GM21619 (cell line): Measurements from ENCODE around the gene GSC.

Experiments
- ATAC-seq: cut with Tn5 transposase; IDR thresholded peaks from one replicate; pipeline ENCODE4 v1.9.1; 2021; ENCODE audit not compliant: unreplicated experiment

GSC gene

GRCh38 chr14:94772548-94772947 is 2.6 kb upstream of the GSC start:
- ATAC-seq: no peak

GRCh38 chr14:94771906-94772490 is 2.1 kb upstream of the GSC start:
- ATAC-seq: no peak

DNA sequence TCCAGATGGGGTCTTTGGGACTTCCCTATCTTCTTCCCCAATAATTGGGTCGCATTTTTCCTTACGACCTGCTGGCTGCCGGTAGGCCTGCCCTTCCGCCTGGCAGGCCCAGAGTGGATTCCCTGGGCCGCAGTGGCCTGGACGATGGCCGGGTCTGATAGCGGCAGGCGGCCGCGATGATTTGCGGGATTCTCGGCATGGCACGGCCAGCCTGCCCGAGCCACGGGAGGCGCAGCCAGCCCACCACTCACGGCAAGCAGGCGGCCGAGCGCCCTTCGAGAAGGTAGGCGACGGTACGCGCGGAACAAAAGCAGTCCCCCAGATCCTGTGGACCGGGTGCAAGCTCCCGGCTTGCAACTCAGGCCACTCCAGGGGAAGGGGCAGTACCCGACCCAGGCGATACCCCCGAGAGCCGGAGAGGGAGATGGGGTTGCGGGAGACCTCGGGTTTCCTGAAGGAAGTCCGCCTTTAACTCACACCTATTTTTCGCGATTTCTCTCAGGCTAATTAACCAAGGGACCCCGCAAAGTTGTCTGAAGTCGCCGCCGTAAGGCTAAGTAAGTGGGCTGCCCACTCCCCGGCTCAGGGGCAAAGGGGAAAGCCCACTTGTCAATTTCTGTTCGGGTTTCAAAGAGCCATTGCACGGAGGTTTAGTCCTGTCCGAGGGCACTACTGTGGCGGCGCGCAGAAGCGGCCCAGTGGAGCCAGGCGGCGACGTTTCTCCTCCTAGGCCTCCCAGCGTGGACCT is 1.4 kb upstream of the GSC start:
- no peak for ATAC-seq

- no peak for ATAC-seq
These were observed 873 bp upstream of the GSC start for GRCh38 chr14:94770815-94771157.

GRCh38 chr14:94770251-94770749 is 387 bp upstream of the GSC start:
- ATAC-seq: no peak

DNA sequence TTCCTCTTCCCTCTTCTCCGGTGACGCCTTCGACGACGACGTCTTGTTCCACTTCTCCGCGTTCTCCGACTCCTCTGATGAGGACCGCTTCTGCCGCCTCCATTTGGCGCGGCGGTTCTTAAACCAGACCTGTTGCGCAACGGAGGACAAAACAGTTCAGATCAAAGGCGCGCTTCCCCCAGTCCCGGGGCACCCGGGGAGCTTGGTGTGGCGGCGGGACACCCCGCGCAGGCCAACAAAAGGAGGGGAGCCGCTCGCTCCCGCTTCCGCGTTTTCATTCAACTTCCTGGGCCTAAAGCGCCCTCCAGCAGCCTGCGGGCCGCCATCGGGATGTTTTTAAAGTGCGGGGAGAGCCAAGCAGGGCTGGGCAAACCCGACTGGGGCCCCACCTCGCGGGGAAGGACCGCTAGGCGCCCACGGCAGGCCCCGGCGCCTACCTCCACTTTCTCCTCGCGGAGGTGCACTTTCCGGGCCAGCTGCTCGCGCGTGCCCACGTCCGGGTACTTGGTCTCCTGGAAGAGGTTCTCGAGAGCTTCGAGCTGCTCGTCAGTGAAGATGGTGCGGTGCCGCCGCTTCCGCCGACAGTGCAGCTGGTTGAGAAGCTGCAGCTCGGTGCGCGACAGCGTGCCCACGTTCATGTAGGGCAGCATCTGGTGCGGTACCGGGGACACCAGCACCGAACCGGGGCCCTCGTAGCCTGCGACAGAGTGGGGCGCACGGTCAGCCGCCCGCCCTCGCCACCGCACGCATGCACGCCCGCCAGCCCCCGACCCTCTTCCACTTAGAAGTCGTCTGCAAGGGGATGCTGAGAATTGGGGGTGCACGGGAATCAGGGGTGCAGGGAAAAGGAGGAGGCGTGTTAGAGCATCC is 1.2 kb downstream of the GSC start:
- ATAC-seq: no peak

DNA sequence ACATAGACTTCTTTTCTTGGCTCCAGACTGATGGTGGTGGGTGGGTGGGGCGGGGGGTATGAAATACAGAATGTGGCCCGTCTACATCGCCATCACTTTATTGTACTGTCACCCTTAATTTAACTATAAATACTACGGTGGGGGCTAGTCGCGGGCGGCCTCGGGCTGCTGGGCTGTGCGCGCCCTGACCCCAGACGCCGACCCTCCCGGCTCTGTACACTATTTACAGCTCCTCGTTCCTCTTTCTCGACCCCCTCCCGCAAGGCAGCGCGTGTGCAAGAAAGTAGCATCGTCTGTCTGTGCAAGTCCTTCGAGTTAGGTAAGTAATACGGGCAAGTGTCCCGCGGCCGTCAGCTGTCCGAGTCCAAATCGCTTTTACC is 1.8 kb downstream of the GSC start:
- no peak for ATAC-seq

GRCh38 chr14:94767321-94767878 is 2.5 kb downstream of the GSC start:
- ATAC-seq: no peak

DNA sequence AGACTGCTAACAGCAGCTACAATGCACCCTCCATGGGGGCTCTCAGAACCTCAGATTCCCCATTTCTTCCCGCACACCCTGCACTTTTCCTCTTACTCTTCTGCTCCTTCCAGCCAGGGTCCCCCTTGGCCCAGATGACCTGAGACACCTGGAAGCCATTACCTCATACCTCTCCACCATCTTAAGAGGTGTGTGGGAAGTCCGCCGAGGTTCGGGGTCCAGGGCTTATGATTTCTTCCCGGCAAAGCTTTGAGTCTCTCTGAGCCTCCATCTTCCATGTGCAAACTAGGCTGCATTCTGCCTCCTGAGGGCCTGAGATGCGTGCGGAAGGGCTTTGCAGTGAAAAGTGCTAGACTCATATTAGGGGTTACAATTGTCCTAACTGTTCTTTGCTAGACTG is 5.3 kb downstream of the GSC start:
- no peak for ATAC-seq

GRCh38 chr14:94762431-94762830 is 7.5 kb downstream of the GSC start:
- no peak for ATAC-seq

DNA sequence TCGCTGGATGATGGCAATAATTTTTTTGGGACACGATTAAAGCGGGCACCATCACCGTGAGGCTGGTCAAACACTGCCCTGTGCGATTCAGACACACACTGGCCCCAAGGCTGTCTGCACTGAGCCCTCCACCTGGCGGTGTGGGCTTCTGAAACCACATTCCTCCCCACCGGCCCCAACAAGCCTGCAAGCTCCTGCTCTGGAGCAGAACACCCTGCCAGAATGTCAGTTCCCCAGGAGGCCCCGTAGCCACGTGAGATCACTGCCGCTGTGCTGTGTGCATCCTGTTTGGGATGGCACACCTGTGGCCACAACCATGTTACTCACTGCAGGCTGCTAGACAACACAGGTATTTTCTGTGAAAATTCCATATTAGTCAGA is 7.9 kb downstream of the GSC start:
- no peak for ATAC-seq

DNA sequence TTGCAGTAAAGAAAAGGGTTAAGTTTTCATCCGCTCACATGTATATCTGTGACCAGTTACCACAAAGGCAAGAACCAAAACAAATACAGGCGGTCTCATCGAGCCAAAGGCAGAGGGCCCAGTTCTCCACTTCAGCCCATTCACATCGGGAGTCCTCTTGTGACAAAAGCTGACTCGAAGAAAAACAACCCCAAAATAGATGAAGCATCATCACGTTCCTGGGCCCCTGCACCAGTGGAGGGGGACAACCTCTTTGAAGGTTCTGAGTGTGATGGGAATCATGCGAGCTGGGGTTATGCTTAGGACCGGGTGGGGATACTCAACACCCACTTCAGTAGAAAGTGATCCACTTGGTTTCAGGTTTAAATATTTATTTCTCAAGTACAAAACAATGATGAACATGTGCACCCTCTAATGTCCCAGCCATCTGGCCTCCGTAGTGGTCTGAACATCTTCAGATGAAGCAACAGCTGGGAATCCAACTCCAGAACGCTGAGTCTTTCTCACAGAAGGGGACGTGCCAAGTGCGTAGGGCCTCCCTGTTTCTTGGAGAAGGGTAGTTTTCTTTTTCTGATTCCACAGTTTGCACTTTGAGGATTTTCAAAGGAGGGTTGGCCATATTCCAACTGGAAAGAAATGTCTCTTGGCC is 8.4 kb downstream of the GSC start:
- no peak for ATAC-seq

DNA sequence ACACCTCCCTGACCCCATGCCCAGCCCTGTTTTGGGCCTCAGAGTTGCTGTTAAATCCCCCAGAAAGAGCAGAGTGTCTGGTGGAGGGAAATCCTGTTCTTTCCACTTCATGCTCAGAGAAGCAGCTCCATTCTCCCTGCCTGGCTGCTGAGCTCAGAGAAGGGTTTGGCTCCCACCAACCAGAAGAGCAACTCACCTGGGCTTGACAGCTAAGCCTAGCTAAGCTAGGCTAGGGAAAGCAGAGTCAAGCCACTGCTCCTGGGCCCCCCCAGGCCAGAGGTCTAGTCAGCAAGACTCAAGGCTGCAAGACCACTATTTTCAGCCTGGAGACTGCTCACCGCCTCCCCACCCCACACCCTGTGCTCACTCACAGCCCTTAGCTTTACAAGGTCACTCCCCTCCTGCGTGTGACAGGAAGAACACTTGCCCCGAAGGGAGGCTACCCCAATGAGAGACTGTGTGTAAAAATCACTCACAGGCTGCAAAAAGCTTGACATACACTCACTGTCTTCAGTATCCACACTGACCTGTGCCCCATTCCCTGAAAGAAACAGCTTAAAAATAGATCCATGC is 13.5 kb downstream of the GSC start:
- ATAC-seq: no peak

DNA sequence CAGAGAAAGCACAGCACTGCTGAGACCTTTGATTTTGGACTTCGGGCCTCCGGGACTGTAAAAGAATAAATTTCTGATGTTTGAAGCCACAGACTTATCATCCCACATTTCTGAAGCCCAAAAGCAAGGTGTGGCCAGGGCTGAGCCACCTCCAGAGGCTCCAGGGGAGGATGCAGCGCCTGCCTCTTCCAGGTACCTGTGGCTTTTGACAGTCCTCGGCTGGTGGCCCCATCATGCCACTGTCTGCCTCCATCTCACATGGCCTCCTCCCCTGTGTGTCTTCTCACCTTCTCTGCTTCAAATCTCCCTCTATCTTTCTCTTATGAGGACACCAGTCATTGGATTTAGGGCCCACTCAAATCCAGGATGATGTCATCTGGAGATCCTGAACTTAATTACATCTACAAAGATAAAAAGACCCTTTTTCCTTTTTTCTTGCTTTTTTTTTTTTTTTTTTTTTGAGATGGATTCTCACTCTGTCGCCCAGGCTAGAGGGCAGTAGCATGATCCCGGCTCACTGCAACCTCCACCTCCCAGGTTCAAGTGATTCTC is 15.4 kb downstream of the GSC start:
- no peak for ATAC-seq

- ATAC-seq: no peak
These were observed 17.1 kb downstream of the GSC start for GRCh38 chr14:94752591-94753436.

DNA sequence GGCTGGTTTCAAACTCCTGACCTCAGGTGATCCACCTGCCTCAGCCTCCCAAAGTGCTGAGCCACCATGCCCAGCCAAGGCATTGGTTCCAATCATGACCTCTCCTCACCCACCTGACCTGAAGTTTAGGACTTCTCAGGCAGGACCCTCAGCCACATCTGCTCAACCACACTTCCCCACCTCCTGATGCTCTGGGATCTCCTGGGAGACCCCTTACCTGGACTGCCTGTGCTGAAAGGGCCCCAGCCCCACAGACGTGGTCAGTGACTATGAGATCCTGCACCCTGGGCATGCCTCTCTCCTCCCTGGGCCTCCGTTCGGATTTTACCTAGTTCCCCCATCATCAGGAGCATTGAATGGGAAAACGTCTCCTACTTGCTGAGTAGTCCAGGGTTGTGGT is 18.0 kb downstream of the GSC start:
- no peak for ATAC-seq

GRCh38 chr14:94751321-94751720 is 18.6 kb downstream of the GSC start:
- ATAC-seq: no peak

GRCh38 chr14:94750371-94750770 is 19.5 kb downstream of the GSC start:
- no peak for ATAC-seq

DNA sequence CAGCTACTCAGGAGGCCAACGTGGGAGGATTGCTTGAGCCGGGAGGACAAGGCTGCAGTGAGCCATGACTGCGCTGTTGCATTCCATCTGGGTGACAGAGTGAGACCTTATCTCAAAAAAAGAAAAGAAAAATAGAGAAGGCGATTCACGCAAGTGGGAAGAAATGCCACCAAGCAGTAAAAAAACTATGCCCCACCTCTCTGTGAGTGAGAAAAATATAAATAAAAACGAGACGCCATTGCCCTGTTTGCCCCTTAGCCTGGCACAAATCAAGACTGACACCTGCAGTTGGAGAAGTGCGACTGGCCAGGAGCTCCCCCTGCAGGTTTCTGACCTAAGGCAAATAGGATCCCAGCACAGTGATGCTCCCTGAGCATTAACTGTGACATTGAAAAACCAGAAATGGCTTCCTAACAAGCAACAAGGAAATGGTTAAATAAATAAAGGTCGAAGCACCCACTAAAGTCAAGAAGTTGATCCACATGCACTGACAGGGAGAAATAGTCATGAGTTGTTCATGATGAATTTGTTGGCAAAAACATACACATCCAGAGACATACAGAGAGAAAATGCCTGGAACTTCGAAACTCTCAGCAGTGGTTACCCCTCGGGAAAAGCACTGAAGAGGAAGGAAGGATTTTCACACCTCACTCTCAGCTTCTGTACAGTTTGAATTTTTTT is 21.1 kb downstream of the GSC start:
- ATAC-seq: no peak
